GM13976 (cell line): ENCODE results near the gene SUPT20H.
"Not testable (repeated sequence)": the region's sequence is repeated elsewhere in the genome, so short reads cannot be mapped to it uniquely, and the experiment has no call there.

Source experiments
- DNase-seq: peaks from one replicate; pipeline ENCODE4 v3.0.0; 2012; ENCODE audit warnings: low spot score
- CTCF ChIP-seq: IDR thresholded peaks from 2 replicates; pipeline ENCODE4 v1.5.1; 2012; ENCODE audit warnings: borderline replicate concordance, mild to moderate bottlenecking; ENCODE audit not compliant: insufficient read depth; ENCODE audit errors: extremely low read depth, missing control alignments, control extremely low read depth
- in situ Hi-C: fragments of 300-500 bp; cut with MboI; formaldehyde crosslinking; loops from one replicate; pipeline ENCODE4 v1.12.0; 2022; ENCODE audit warnings: low sequenced_read_pairs, mixed read lengths, inconsistent platforms; ENCODE audit not compliant: unreplicated experiment

SUPT20H gene

GRCh38 chr13:37065890-37066526 is 6.5 kb upstream of the SUPT20H start:
- no peak for DNase-seq
- no peak for TF ChIP-seq CTCF
- in situ Hi-C loops, result no loop called here

GRCh38 chr13:37059848-37060192 is 332 bp upstream of the SUPT20H start:
- no peak for DNase-seq
- in situ Hi-C loops, result no loop called here
- no peak for TF ChIP-seq CTCF

- in situ Hi-C loops, DNase-seq: not testable (repeated sequence)
Measured at GRCh38 chr13:37056228-37056627, 3.3 kb downstream of the SUPT20H start.

GRCh38 chr13:37053111-37053510 is 6.4 kb downstream of the SUPT20H start:
- in situ Hi-C loops, DNase-seq: not testable (repeated sequence)

GRCh38 chr13:37049810-37050209 is 9.7 kb downstream of the SUPT20H start:
- in situ Hi-C loops, result no loop called here
- TF ChIP-seq CTCF, result no peak
- DNase-seq, result no peak

GRCh38 chr13:37047846-37048245 is 11.6 kb downstream of the SUPT20H start:
- in situ Hi-C loops, result no loop called here
- TF ChIP-seq CTCF, result no peak
- DNase-seq, result no peak

GRCh38 chr13:37047032-37047431 is 12.5 kb downstream of the SUPT20H start:
- TF ChIP-seq CTCF, result no peak
- no peak for DNase-seq

GRCh38 chr13:37046062-37046461 is 13.4 kb downstream of the SUPT20H start:
- in situ Hi-C loops, result no loop called here
- no peak for TF ChIP-seq CTCF
- DNase-seq, result no peak

More at GRCh38 chr13:37047032-37047431, 12.5 kb downstream of the SUPT20H start:
- in situ Hi-C loops, result no loop called here
